ENCODE data around the gene NEURL2. TPM values are rescaled to one million over a fixed set of nuclear protein-coding genes. Genes with fewer than 3 reads are reported as not detected.

Gene NEURL2
- total and polyA plus RNA-seq, 10 of the 15 experiments (the other 5 are each of a cell fraction or from before 2014, with no cell fraction given), result 0.53 to 7.0 (median 2.7) TPM

DNA sequence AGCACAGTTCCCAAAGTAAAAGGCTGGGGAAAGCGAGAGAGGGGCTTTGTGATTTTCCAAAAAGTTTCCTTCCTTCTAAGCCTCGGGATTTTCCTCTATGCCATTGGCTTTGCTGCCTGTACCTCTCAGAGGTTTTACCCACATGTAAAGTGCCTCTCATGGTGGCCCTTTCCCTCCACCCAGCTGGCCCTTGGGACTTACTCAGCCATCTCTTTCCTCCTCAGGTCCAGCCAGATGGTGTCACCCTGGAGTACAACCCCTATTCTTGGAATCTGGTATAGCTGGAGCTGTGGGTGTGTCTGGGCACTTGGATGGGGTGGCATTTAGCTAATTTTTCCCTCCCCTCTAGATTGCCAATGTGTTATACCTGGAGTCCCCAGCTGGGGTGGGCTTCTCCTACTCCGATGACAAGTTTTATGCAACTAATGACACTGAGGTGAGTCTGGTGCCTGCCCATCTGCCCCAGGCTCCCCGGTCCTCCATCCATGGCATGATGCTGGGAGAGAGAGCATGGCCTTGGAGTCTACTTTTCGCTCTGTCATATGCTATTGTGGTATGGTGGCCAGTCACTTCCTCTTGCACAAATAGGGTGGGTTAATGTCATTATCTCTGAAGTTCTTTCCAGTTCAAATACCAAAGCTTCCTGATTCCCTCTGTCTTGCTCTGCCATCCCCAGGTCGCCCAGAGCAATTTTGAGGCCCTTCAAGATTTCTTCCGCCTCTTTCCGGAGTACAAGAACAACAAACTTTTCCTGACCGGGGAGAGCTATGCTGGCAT is 1.2 kb upstream of the NEURL2 start:
- Histone ChIP-seq H3K27me3 (replicated peaks in 1 of 2; ENCODE audit: control insufficient read depth in 2 of 2, insufficient read depth in 2 of 2, low read length in 1 of 2) (no peaks in the 10 kb centered on the region), H3K9me3 (replicated peaks; ENCODE audit: control insufficient read depth, insufficient read depth, low read length) (no peaks in the 10 kb centered on the region), H3K4me1 (ENCODE audit: control insufficient read depth, insufficient read depth, low read length) (peaks cover 22% of the 10 kb centered on the region), H3K36me3 (ENCODE audit: control insufficient read depth in 2 of 2, insufficient read depth in 2 of 2, low read length in 1 of 2) (peaks cover 0 to 4% of the 10 kb centered on the region in 2 experiments; a peak in 2 of 4 replicates), H3K9ac (ENCODE audit: control insufficient read depth, insufficient read depth, low read length) (peak overlapping the region; percentile 81; the same call in 1 of the 2 replicates), H3K79me2 (ENCODE audit: control insufficient read depth, insufficient read depth, low read length) (peaks cover 4% of the 10 kb centered on the region), H3K27ac (ENCODE audit: control insufficient read depth, insufficient read depth) (no peak overlapping the region), H3K4me3 (peak overlapping the region; percentile 83), H4K20me1 (ENCODE audit: control insufficient read depth, insufficient read depth) (no peaks in the 10 kb centered on the region), H3K4me2 (ENCODE audit: control insufficient read depth, insufficient read depth) (peak overlapping the region; percentile 98), H2AFZ (ENCODE audit: control insufficient read depth, low read depth, low read length) (no peak overlapping the region)
- FAIRE-seq (no peak), ATAC-seq (no peak), DNase-seq (ENCODE audit: low read depth, low spot score) (no peak)
- BruUV-seq (replicated peaks), result no TSS peak
- SMC1A ChIA-PET (ENCODE audit: uncharacterized antibody, unreplicated experiment), result interaction anchor here (1.4 to 2.8 kb wide), 3 partner anchors 18 to 79 kb away, joined by 3 to 12 read pairs (median 3); partner anchors contain the start of gene PLTP
- TF ChIP-seq SRF (IDR thresholded peaks at IDR 0.05; ENCODE audit: low read depth in 2 of 2, low read length in 2 of 2) (no peak), NFYB (IDR thresholded peaks at IDR 0.05; ENCODE audit: insufficient read depth, low read depth, low read length) (no peak), RFX5 (IDR thresholded peaks at IDR 0.05; ENCODE audit: low read depth, low read length) (no peak), TARDBP (IDR thresholded peaks at IDR 0.05; ENCODE audit: borderline replicate concordance) (no peak), RELA (IDR thresholded peaks at IDR 0.05; ENCODE audit: borderline replicate concordance, partially characterized antibody) (no peak), SREBF2 (IDR thresholded peaks at IDR 0.05; ENCODE audit: low read length) (no peak), RAD21 (IDR thresholded peaks at IDR 0.05; ENCODE audit: insufficient read depth, low read depth, low read length) (no peak)
- TF ChIP-seq, protein P1, sequence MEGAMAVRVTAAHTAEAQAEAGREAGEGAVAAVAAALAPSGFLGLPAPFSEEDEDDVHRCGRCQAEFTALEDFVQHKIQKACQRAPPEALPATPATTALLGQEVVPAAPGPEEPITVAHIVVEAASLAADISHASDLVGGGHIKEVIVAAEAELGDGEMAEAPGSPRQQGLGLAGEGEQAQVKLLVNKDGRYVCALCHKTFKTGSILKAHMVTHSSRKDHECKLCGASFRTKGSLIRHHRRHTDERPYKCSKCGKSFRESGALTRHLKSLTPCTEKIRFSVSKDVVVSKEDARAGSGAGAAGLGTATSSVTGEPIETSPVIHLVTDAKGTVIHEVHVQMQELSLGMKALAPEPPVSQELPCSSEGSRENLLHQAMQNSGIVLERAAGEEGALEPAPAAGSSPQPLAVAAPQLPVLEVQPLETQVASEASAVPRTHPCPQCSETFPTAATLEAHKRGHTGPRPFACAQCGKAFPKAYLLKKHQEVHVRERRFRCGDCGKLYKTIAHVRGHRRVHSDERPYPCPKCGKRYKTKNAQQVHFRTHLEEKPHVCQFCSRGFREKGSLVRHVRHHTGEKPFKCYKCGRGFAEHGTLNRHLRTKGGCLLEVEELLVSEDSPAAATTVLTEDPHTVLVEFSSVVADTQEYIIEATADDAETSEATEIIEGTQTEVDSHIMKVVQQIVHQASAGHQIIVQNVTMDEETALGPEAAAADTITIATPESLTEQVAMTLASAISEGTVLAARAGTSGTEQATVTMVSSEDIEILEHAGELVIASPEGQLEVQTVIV (IDR thresholded peaks at IDR 0.05; ENCODE audit: borderline replicate concordance, partially characterized antibody), result no peak
- in situ Hi-C loops (cut with MboI), result no loop called here
- RAD21 ChIA-PET (ENCODE audit: unreplicated experiment), result interaction anchor here (1.1 to 3.4 kb wide), 2 partner anchors 18 to 70 kb away, joined by 3 to 13 read pairs; no protein-coding TSS in a partner anchor
- CTCF ChIA-PET, result interaction anchor here (1.0 to 2.5 kb wide), 3 partner anchors 19 to 77 kb away, joined by 3 to 8 read pairs (median 4); no protein-coding TSS in a partner anchor
- WGBS (ENCODE audit: insufficient coverage, insufficient replicate concordance, low lambda C conversion rate, missing lambda C conversion rate), result 47% methylated on average over 9 of the region's 9 CpGs
- intact Hi-C loops (cut with micrococcal nuclease; ENCODE audit: unreplicated experiment), result loop anchor here (5.0 kb wide), 1 partner anchor 80 kb away; the partner anchor contains the start of gene ZNF335
- POLR2A ChIA-PET, result interaction anchor here (0.5 to 2.4 kb wide), 4 partner anchors 43 to 78 kb away, joined by 3 to 9 read pairs (median 4); no protein-coding TSS in a partner anchor
